Measurements from ENCODE around the gene PALM. TPM values are rescaled to one million over a fixed set of nuclear protein-coding genes. Genes with fewer than 3 reads are reported as not detected.
A peak's percentile ranks its signal among the peaks of the same experiment; 100 is the strongest.

Gene PALM
- total and polyA plus RNA-seq, 9 of the 15 experiments (the other 6 are each of a cell fraction or from before 2014, with no cell fraction given) = 0.04 to 6.6 (median 1.7) TPM

- TF ChIP-seq, protein P1, sequence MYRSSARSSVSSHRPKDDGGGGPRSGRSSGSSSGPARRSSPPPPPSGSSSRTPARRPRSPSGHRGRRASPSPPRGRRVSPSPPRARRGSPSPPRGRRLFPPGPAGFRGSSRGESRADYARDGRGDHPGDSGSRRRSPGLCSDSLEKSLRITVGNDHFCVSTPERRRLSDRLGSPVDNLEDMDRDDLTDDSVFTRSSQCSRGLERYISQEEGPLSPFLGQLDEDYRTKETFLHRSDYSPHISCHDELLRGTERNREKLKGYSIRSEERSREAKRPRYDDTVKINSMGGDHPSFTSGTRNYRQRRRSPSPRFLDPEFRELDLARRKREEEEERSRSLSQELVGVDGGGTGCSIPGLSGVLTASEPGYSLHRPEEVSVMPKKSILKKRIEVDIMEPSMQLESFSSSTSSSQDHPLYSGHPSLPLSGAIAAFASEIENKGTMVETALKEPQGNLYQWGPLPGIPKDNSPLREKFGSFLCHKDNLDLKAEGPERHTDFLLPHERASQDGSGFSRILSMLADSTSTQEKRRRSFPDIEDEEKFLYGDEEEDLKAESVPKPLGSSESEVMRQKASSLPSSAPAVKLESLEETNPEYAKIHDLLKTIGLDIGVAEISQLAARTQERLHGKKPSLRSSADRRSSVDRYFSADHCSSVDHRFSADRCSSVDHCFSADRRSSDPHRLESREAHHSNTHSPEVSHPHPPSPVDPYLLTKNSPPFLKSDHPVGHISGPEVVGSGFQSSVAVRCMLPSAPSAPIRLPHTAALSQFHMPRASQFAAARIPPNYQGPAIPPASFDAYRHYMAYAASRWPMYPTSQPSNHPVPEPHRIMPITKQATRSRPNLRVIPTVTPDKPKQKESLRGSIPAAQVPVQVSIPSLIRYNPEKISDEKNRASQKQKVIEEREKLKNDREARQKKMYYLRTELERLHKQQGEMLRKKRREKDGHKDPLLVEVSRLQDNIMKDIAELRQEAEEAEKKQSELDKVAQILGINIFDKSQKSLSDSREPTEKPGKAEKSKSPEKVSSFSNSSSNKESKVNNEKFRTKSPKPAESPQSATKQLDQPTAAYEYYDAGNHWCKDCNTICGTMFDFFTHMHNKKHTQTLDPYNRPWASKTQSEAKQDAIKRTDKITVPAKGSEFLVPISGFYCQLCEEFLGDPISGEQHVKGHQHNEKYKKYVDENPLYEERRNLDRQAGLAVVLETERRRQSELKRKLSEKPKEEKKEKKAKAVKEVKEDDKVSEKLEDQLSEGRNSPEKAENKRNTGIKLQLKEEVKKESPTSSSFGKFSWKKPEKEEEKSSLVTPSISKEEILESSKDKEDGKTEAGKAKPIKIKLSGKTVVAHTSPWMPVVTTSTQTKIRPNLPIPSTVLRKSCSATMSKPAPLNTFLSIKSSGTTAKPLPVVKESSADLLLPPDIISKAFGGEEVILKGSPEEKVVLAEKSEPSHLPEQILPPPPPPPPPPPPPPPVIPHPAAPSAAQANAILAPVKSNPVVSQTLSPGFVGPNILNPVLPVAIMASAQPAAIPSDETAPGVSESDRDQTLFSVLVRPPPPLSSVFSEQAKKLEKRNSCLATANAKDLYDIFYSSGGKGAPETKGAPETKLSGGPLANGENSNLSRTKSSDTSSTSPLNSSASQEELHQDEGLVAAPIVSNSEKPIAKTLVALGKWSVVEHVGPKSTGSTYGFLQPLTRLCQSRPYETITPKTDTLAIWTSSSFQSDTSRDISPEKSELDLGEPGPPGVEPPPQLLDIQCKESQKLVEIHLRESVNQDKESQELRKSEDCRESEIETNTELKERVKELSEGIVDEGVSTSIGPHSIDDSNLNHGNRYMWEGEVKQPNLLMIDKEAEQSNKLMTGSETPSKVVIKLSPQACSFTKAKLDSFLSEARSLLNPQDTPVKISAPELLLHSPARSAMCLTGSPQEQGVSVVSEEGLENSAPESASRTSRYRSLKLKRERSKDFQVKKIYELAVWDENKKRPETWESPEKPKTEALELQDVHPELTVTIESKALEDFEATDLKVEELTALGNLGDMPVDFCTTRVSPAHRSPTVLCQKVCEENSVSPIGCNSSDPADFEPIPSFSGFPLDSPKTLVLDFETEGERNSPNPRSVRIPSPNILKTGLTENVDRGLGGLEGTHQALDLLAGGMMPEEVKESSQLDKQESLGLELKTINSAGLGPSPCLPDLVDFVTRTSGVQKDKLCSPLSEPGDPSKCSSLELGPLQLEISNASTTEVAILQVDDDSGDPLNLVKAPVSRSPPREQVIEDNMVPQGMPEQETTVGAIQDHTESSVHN (IDR thresholded peaks at IDR 0.05; ENCODE audit: borderline replicate concordance in 1 of 2, low read depth in 1 of 2) = no peak
- TF ChIP-seq POLR2A (conservative IDR thresholded peaks at IDR 0.05) = peak; percentile 64
- TF ChIP-seq BRF2 (IDR thresholded peaks at IDR 0.05; ENCODE audit: borderline replicate concordance, insufficient read depth, insufficient read length) = no peak
- no peak for TF ChIP-seq RBM22 (IDR thresholded peaks at IDR 0.05; ENCODE audit: low read depth, low read length, poor library complexity, severe bottlenecking)
- TF ChIP-seq ZNF766 (CRISPR knock-in tag; conservative IDR thresholded peaks at IDR 0.05) = no peak
- peak; percentile 23 for TF ChIP-seq HNRNPLL (IDR thresholded peaks at IDR 0.05; ENCODE audit: low read depth, low read length, poor library complexity, severe bottlenecking)
- no peak for TF ChIP-seq ZNF589 (CRISPR knock-in tag; IDR thresholded peaks at IDR 0.05; ENCODE audit: low read depth)
- no peak for TF ChIP-seq TFE3 (CRISPR knock-in tag; IDR thresholded peaks at IDR 0.05)
- 0 out of 2 replicates have a peak, but pooled peaks have one; percentile 52 for TF ChIP-seq POLR2H (tag; IDR thresholded peaks at IDR 0.05; ENCODE audit: low read depth)
- TF ChIP-seq, protein P2, sequence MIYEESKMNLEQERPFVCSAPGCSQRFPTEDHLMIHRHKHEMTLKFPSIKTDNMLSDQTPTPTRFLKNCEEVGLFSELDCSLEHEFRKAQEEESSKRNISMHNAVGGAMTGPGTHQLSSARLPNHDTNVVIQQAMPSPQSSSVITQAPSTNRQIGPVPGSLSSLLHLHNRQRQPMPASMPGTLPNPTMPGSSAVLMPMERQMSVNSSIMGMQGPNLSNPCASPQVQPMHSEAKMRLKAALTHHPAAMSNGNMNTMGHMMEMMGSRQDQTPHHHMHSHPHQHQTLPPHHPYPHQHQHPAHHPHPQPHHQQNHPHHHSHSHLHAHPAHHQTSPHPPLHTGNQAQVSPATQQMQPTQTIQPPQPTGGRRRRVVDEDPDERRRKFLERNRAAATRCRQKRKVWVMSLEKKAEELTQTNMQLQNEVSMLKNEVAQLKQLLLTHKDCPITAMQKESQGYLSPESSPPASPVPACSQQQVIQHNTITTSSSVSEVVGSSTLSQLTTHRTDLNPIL (CRISPR knock-in tag; IDR thresholded peaks at IDR 0.05) = no peak
Measured at GRCh38 chr19:791007-791566, 82.4 kb downstream of the PALM start (continued).

Data from K562 (cell line).